ENCODE data around the gene SLC44A5.
"Not testable (repeated sequence)": the region's sequence is repeated elsewhere in the genome, so short reads cannot be mapped to it uniquely, and the experiment has no call there.

DNA sequence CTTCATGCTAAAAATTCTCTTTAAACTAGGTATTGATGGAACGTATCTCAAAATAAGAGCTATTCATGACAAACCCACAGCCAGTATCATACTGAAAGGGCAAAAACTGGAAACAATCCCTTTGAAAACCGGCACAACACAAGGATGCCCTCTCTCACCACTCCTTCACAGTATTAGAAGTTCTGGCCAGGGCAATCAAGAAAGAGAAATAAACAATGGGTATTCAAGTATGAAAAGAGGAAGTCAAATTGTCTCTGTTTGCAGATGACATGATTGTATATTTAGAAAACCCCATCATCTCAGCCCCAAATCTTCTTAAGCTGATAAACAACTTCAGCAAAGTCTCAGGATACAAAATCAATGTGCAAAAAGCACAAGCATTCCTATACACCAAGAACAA lies 349.0 kb downstream of the SLC44A5 start:
- TF ChIP-seq, protein P1, sequence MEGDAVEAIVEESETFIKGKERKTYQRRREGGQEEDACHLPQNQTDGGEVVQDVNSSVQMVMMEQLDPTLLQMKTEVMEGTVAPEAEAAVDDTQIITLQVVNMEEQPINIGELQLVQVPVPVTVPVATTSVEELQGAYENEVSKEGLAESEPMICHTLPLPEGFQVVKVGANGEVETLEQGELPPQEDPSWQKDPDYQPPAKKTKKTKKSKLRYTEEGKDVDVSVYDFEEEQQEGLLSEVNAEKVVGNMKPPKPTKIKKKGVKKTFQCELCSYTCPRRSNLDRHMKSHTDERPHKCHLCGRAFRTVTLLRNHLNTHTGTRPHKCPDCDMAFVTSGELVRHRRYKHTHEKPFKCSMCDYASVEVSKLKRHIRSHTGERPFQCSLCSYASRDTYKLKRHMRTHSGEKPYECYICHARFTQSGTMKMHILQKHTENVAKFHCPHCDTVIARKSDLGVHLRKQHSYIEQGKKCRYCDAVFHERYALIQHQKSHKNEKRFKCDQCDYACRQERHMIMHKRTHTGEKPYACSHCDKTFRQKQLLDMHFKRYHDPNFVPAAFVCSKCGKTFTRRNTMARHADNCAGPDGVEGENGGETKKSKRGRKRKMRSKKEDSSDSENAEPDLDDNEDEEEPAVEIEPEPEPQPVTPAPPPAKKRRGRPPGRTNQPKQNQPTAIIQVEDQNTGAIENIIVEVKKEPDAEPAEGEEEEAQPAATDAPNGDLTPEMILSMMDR (IDR thresholded peaks at IDR 0.05): not testable (repeated sequence)
- not testable (repeated sequence) for TF ChIP-seq POLR2A (IDR thresholded peaks at IDR 0.05)

Measured in thyroid gland (tissue), 4 donors.